ENCODE measurements around the gene FARS2.

GRCh38 chr6:5550631-5551030 lies 289.3 kb downstream of the FARS2 start:
- TF ChIP-seq CTCF (conservative IDR thresholded peaks at IDR 0.05; ENCODE audit: low read depth, low read length) (no peak), EZH2 (IDR thresholded peaks at IDR 0.05; ENCODE audit: borderline replicate concordance, low read depth, low read length, poor library complexity, severe bottlenecking) (no peak)

All from A673 (cell line).